Muscle layer of duodenum (tissue), 2 donors: Measurements from ENCODE around the gene TLN1.
A peak's percentile ranks its signal among the peaks of the same experiment; 100 is the strongest.

Experiments used
- H3K27ac ChIP-seq: one replicate; pipeline ENCODE4 v1.7.0; 2013; ENCODE audit warnings: mild to moderate bottlenecking, low read length
- H3K27me3 ChIP-seq: one replicate; pipeline ENCODE4 v1.7.0; 2013; ENCODE audit warnings: low read depth, mild to moderate bottlenecking, control low read depth, low read length
- H3K36me3 ChIP-seq, 2 donors: one replicate each; pipeline ENCODE4 v1.7.0; 2013; ENCODE audit warnings: low read length in 2 of 2, control low read depth in 1 of 2, mild to moderate bottlenecking in 1 of 2; ENCODE audit not compliant: insufficient read depth in 2 of 2, control insufficient read depth in 1 of 2
- H3K4me1 ChIP-seq, 2 donors: one replicate each; pipeline ENCODE4 v1.7.0; 2013; ENCODE audit warnings: low read length in 2 of 2, mild to moderate bottlenecking in 2 of 2, control low read depth in 1 of 2, moderate library complexity in 1 of 2; ENCODE audit not compliant: insufficient read depth in 2 of 2, control insufficient read depth in 1 of 2
- H3K4me3 ChIP-seq, 2 donors: one replicate each; pipeline ENCODE4 v1.7.0; 2013; ENCODE audit warnings: low read length in 2 of 2, low read depth in 1 of 2, mild to moderate bottlenecking in 1 of 2
- H3K9me3 ChIP-seq, 2 donors: one replicate each; pipeline ENCODE4 v1.7.0; 2013; ENCODE audit warnings: low read length in 2 of 2, control low read depth in 1 of 2, mild to moderate bottlenecking in 1 of 2; ENCODE audit not compliant: control insufficient read depth in 1 of 2
- donor health status: healthy.

TLN1 gene

DNA sequence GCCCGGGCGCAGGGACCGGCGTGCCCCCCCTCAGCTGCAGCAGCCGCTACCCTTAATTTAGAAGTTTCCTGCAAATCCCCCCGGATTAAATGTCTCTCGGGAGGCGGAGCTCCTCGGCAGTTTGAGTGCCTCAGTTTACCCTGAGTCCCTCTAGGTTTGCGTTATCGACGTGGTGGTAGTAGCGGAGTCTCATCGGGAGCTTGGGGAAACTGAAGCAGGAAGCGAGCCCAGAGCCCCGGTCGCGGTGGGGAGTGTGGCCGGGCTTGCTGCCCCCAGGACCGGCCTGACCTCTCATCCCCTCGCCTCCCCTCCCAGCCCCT lies 41.7 kb downstream of the TLN1 start:
- Histone ChIP-seq H3K9me3 (no peaks in the 10 kb centered on the region), H3K4me1 (peaks cover 0 to 12% of the 10 kb centered on the region in 2 donors), H3K27me3 (no peaks in the 10 kb centered on the region), H3K27ac (peak overlapping the region; percentile 74), H3K4me3 (peak overlapping the region; percentile 56 to 78), H3K36me3 (peaks cover 0 to 22% of the 10 kb centered on the region in 2 donors)

DNA sequence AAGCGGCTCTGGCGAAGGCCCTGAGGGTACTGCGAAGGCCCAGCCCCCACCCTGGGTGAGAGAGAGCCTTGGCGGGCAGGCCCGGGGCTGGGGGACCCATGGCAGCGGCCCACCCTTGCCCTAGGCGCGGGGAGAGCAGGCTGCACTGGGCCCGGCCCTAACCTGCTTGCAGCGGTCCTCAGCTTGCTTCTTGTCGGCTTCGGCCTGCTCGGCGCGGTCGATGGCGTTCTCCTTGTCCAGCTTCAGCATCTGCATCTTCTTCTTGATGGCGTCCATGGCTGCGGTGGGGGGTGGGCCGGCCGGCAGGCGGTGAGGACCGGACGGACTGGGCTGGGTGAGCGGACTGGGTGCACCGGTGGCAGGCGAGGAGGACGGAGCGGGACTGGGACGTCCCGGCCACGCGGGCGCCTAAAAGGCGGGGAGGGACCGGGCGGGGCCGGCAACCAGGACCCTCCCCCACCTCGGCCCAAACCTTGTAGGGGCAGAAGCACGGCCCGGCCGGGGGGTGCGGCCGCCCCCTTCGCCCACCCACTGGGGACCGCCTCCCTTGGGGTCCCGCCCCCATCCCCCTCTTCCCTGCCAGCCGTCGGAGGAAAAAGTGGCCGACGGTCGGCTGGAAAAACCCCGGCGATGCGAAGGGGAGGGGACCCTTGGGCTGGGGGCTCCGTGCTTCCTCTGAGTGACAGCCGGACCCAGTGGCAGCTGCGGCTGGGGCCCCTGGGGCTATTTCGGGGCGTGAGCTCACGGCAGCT lies 42.3 kb downstream of the TLN1 start, which contains the start of gene TPM2:
TPM2 (minus strand) TSS at position 384 of the 752 bp plus-strand sequence; CDS start at position 276, 108 bp downstream.
- Histone ChIP-seq H3K4me3 (peak within 1 kb of the TSS; percentile 71 to 78), H3K36me3 (peaks cover 5 to 28% of the 10 kb centered on the region in 2 donors), H3K9me3 (no peaks in the 10 kb centered on the region), H3K27ac (peak within 1 kb of the TSS; percentile 97), H3K27me3 (no peaks in the 10 kb centered on the region), H3K4me1 (peaks cover 0 to 15% of the 10 kb centered on the region in 2 donors)

DNA sequence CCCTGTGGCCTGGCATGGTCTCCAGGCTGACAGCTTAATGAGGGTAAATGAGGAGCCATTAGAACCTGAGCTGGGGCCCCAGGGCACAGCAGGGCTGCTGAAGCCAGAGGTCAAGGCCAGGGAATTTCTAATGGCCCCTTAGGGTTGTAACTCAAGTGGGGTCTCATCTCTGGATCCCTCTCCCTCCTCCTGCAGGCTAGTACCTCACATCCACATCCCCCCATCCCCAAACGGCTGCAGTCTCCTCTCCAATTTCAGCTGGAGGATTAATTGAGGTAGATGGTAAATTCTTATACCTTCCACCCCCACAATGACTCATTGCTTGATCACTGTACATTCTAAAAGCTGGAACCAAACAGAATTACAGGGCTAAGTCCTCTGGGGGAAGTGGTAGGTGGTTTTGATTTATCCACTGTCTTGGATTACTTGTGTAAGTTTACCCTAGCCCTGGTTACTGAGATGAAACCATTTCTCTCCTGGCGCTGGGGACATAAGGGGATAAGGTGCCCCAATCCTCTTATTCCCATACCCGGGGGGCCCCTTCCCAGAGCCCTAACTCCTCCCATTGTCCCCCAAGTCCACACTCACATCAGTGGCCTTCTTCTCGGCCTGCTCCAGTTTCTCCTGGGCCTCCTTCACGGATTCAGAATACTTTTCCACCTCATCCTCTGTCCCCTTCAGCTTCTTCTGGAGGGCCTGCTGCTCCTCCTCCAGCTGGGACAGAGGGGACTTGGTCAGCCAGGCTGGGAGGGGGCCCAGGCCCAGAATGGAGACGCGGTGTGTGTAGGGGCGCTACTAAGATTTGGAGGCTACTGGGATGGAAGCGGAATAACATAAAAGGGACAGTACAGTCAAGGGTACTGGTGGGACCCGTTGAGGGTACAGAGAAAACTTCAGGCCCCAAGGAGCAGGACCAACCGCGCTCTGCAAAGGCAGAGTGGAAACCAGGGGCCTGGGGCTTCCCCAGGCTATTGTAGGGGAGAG lies 43.1 kb downstream of the TLN1 start:
- Histone ChIP-seq H3K27me3 (no peaks in the 10 kb centered on the region), H3K27ac (peak overlapping the region; percentile 94), H3K9me3 (no peaks in the 10 kb centered on the region), H3K4me1 (peaks cover 0 to 22% of the 10 kb centered on the region in 2 donors), H3K4me3 (peak overlapping the region; percentile 71 to 78), H3K36me3 (peaks cover 10 to 35% of the 10 kb centered on the region in 2 donors)

DNA sequence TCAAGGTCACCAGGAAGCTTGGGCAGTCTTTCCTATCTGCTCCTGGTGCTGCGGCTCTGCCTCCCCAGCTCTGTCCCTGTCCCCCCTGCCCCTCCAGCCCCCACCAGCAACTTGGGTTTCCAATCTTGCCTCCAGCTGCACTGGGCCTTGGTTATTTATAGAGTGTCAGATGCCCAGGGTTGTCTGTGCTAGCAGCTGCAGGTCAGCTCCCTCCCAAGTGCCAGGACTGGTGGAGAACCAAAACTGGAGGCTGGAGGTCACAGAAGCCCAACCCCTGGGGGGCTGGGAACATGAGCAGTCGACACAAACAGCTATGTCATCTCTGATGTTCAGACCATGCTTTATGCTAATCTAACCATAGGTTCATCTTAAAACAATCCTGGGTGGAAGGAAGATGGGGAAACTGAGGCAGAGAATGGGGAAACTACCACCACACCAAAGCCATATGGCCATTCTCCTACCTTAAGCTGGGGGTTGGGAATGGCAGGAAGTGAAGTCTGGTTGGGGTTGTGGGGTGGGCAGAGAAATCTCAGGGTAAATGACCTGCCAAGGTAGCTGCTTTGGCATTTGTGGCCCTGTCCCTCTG lies 43.9 kb downstream of the TLN1 start:
- H3K36me3 ChIP-seq = peaks cover 17 to 43% of the 10 kb centered on the region in 2 donors

DNA sequence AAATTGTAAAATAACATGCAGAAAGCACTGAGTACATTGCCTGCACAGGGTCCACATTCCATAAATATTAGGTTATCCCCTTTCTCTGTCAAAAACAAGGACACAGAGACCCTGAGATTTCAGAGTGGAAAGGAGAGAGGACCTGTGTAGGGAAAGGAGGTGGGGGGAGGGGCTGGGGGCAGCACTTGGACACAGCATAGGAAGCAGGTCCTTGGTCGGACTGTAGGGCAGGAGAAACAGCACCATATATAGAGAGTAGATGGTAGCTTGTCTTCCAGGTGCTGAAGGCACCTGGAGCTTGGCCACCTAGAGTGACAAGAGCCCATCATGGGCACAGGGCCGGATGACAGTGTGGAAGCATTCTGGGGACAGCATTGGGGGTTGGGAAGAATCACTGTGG lies 44.7 kb downstream of the TLN1 start:
- H3K36me3 ChIP-seq = peaks cover 25 to 51% of the 10 kb centered on the region in 2 donors

More for the DNA sequence above, 43.9 kb downstream of the TLN1 start:
- Histone ChIP-seq H3K4me1 (peaks cover 0 to 29% of the 10 kb centered on the region in 2 donors), H3K27ac (peak overlapping the region; percentile 94), H3K4me3 (peak overlapping the region; percentile 71 to 78), H3K27me3 (no peaks in the 10 kb centered on the region), H3K9me3 (no peaks in the 10 kb centered on the region)

DNA sequence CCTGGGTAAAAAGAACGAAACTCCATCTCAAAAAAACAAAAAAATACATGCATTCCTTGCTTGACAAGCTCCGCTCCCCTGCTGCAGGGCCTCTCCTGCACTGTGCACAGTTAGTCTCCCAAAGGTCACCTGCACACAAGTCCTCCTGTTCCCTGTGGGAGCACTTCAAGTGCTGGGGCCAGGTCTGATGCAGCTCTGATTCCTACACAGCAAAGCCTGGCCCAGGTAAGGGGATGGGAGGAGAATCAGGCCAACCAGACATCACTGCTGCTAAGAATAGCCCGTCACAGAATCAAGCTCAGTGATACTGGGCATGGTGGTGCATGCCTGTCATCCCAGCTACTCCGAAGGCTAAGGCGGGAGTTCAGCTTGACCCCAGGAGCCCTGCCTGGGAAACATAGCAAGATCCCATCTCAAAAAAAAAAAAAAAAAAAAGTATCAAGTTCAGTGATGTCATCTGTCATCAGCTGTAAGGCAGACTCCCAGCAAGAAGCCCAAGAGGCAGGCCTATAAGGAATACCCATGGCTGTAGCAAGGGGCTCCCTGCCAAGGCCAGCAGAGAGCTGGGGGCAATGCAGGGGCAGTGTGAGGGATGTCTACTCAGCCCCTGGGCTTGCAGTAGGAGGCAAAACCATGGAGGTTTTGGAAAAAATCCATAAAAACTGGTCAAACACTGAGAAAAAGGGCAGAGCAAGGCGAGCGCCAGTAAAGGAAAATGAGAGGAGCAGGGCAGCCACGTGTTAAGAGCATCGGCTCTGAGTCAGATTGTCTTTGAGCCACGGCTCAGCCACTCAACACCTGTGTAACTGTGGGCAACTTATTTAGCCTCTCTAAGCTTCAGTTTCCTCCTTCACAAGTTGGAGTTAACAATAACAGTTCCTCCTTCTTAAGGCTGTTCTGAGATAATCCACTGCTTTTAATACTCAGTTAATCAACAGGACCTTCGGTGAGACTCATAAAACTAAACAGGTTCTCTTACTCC lies 45.5 kb downstream of the TLN1 start:
- peak overlapping the region; percentile 71 to 78 for H3K4me3 ChIP-seq
- H3K9me3 ChIP-seq = no peaks in the 10 kb centered on the region
- peak overlapping the region; percentile 94 for H3K27ac ChIP-seq
- no peaks in the 10 kb centered on the region for H3K27me3 ChIP-seq
- peaks cover 0 to 36% of the 10 kb centered on the region in 2 donors for H3K4me1 ChIP-seq
- peaks cover 26 to 51% of the 10 kb centered on the region in 2 donors for H3K36me3 ChIP-seq

More for the DNA sequence above, 44.7 kb downstream of the TLN1 start:
- no peaks in the 10 kb centered on the region for H3K9me3 ChIP-seq
- peak overlapping the region; percentile 71 to 78 for H3K4me3 ChIP-seq
- peak overlapping the region; percentile 94 for H3K27ac ChIP-seq
- H3K4me1 ChIP-seq = peaks cover 0 to 36% of the 10 kb centered on the region in 2 donors
- no peaks in the 10 kb centered on the region for H3K27me3 ChIP-seq

DNA sequence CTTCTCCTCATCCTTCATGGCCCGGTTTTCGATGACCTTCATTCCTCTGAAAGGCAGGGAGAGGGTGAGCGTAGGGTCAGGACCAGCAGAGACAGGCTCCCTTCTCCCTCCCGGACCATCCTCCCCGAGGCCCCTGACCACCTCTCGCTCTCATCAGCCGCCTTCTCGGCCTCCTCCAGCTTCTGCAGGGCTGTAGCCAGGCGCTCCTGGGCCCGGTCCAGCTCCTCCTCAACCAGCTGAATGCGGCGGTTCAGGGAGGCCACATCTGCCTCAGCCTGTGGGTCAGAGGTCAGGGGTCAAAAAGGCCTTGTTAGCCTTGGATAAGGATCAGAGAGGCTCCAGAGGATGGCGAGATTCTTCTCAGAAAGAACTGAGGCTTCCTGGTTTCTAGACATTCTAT lies 46.5 kb downstream of the TLN1 start:
- Histone ChIP-seq H3K27ac (no peak overlapping the region), H3K9me3 (no peaks in the 10 kb centered on the region), H3K4me3 (peak overlapping the region; percentile 32 to 78), H3K4me1 (peaks cover 0 to 33% of the 10 kb centered on the region in 2 donors), H3K36me3 (peaks cover 26 to 47% of the 10 kb centered on the region in 2 donors), H3K27me3 (no peaks in the 10 kb centered on the region)

DNA sequence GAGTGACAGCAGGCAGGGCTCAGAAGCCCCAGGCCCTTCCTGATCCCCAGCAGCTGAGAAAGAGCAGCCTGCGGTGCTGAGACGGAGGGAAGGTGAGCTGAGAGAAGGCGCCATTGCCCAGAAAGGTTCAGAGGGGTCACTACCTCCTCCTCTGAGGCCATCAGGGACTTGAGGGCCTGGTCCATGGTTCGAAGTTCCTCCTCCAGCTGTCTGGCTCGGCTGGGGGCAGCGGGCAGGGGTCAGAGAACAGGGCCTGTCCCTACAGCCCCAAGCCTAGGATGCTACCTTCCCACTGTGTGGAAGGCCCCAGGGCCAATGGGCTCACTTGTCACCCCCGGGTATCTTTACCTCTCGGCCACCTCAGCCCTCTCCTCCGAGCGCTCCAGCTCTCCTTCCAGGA lies 47.1 kb downstream of the TLN1 start:
- Histone ChIP-seq H3K4me1 (peaks cover 0 to 33% of the 10 kb centered on the region in 2 donors), H3K27ac (peak overlapping the region; percentile 47), H3K9me3 (no peaks in the 10 kb centered on the region), H3K4me3 (peak overlapping the region; percentile 32 to 78), H3K27me3 (no peaks in the 10 kb centered on the region), H3K36me3 (peaks cover 26 to 43% of the 10 kb centered on the region in 2 donors)

DNA sequence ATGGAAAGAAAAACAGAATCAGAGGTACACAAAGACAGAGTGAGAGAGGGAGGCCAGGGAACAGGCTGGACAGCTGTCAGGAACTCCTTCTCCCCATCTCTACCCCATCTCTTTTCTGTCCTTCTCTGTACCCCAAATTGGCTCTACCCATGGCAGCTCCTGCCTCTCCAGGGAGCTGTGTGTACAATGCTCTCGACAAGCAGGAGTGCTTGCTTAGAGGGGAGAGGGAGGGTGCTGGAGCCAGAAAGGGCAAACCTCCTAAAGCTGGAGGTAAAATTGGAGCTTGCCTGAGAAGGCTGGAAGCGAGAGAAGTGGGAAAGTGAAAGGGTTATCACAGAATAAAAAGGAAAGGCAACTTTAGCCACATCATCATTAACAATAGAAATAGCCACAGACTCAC lies 48.7 kb downstream of the TLN1 start:
- no peak overlapping the region for H3K27ac ChIP-seq
- peaks cover 26 to 43% of the 10 kb centered on the region in 2 donors for H3K36me3 ChIP-seq
- H3K9me3 ChIP-seq = no peaks in the 10 kb centered on the region
- H3K4me1 ChIP-seq = peaks cover 0 to 33% of the 10 kb centered on the region in 2 donors
- H3K27me3 ChIP-seq = no peaks in the 10 kb centered on the region
- peak overlapping the region; percentile 7 to 78 for H3K4me3 ChIP-seq
